Epithelial cell of proximal tubule (primary cell): ENCODE data around the gene SYT8. TPM values are rescaled to one million over a fixed set of nuclear protein-coding genes. Genes with fewer than 3 reads are reported as not detected.

Experiments used
- DNase-seq: peaks from one replicate; pipeline ENCODE4 v3.0.0-alpha.2; 2011; ENCODE audit warnings: low read depth
- H3K4me3 ChIP-seq: 2 replicates; pipeline ENCODE4 v1.5.1; 2011; ENCODE audit warnings: low read depth, mild to moderate bottlenecking, low read length
- total RNA-seq: library from RNA; depleted of rRNA; stranded (reverse); fragments of >200 nt; gene quantifications from 2 replicates; pipeline ENCODE4 v1.2.3, GENCODE V29; 2015
- TF ChIP-seq, protein P1 (sequence below): conservative IDR thresholded peaks from 2 replicates; pipeline ENCODE4 v1.5.1; 2012; ENCODE audit warnings: low read depth, mild to moderate bottlenecking, low read length

SYT8 gene
- total RNA-seq, 1 donor from 2014 or later, result 0.81 TPM

DNA sequence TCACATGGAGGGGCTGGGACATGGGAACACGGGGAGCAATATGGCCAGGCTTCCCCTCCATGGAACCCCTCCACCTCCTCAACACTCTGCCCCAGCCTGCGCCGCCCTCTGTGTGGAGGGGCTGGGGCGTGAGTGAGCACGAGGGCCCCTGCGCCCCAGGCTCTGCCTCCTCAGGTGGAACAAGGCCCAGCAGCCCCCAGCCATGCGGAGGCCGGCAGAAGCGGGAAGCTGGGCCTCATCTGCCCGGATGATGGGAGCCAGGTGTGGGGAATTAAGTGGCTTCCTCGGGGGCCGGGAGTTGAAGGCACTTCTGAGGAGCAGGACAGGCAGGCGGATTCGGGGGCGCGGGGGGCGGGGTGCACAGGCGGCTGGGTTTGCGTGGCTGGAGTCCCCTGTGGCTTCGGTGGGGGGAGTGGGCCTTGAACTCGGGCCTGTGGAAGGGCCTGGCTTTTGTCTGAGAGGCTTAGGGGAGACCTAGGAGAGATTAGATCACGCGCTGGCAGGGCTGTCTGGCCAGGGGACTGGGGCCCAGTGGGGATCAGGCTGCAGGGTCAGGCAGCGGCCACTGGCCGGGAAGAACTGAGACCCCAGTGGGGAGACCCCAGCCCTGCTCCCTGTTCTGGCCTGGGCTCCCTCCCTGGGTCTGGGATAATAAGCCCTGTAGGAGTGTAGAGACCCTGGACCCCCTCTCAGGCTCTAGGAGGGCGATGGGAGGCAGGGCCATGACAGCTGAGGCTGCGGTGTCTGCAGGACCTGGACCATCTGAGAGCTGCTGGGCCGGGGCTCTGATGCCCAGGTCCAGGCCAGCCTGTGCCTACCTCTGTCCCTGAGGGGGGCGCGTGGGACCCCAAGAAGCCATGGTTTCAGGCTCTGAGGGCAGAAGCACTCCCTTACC, 43.6 kb downstream of the SYT8 start:
- H3K4me3 ChIP-seq, result no peak overlapping the region
- TF ChIP-seq, protein P1, sequence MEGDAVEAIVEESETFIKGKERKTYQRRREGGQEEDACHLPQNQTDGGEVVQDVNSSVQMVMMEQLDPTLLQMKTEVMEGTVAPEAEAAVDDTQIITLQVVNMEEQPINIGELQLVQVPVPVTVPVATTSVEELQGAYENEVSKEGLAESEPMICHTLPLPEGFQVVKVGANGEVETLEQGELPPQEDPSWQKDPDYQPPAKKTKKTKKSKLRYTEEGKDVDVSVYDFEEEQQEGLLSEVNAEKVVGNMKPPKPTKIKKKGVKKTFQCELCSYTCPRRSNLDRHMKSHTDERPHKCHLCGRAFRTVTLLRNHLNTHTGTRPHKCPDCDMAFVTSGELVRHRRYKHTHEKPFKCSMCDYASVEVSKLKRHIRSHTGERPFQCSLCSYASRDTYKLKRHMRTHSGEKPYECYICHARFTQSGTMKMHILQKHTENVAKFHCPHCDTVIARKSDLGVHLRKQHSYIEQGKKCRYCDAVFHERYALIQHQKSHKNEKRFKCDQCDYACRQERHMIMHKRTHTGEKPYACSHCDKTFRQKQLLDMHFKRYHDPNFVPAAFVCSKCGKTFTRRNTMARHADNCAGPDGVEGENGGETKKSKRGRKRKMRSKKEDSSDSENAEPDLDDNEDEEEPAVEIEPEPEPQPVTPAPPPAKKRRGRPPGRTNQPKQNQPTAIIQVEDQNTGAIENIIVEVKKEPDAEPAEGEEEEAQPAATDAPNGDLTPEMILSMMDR, result no peak
- no peak for DNase-seq

DNA sequence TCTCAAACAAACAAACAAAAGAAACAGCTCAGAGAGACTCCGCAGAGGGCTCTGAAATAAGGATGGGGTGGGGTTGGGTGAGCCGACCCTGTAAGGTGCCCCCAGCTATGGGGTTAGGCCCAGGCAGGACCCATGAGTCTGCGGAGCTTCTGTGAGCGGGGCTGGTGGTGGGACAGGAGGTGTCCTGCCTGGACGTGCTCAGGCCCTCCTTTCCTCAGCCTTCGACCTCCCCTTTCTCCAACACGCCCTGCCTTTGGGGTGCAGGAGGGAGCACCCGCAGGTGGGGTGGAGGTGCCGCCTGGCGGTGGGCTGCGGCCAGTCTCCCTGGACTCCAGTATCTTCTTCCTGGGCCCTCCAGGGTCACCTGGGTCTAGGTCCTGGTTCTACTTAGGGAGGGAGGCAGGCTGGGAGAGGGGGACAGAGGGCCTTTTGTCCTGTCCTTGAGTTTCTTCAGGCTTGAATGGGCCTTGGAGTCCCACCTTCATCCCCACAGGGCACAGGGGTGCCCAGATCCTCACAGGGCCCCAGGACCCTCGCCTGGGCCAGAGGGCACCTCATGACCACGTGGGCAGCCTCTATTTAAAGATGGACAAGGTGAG, 44.7 kb downstream of the SYT8 start:
- H3K4me3 ChIP-seq, result no peak overlapping the region
- no peak for DNase-seq
- TF ChIP-seq, protein P1, result no peak

DNA sequence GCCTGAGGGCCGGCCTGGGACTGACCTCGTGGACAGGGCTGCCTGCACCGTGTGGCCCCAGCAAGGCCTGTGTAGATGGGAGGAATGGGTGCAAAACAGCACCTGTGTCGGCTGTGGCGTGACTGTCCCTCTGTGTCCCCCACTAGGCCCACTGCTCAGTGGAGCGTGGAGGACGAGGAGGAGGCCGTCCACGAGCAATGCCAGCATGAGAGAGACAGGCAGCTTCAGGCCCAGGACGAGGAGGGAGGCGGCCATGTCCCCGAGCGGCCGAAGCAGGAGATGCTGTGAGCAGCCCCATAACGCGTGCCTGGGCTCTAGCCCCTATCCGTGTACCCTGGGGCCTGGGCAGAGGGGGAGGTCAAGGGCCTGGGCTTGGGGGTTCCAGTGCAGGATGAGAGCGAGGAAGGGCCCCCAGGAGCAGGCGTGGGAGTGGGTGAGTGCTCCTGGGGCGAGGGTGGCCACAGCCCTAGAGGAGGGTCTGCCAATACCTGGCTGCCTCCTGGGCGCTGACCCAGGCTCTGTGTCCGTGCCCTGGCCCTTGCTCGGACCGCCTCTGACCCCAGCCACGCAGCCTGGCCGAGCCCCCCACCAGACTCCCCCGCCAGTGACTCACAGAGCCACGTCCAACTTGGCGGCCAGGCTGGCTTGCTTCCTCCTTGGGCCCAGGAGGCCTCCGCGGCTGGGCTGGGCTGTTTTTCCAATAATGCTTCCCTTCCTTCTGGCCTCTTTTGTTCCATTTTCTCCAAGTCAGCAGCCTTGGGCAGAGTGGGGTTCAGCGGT, 45.3 kb downstream of the SYT8 start:
- TF ChIP-seq, protein P1, result no peak
- no peak for DNase-seq
- H3K4me3 ChIP-seq, result no peak overlapping the region

DNA sequence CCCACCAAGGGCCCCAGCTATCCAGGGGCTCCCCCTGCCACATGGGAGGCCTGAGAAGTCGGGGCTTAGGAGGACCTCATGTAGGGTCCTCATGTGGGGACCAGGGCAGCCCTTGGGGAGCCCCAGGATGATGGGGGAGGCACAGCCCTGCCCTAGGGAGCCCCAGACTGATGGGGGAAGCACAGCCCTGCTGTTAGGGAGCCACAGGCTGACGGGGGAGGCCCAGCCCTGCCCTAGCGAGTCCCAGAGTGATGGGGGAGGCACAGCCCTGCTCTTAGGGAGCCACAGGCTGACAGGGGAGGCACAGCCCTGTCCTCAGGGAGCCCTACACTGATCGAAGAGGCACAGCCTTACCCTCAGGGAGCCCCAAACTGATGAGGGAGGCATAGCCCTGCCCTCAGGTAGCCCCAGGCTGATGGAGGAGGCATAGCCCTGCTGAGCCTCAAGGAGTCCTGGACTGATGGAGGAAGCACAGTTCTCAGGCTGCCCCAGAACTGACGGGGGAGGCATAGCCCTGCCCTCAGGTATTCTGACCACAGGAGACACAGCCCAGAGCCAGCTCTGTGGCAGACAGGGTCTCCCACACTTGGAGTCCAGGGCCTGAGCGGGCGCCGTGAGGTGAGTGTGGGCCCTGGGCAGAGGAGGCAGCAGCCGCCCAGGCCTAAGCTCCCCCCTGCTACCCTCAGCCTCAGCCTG, 46.1 kb downstream of the SYT8 start:
- H3K4me3 ChIP-seq, result no peak overlapping the region
- DNase-seq, result no peak
- TF ChIP-seq, protein P1, result no peak

DNA sequence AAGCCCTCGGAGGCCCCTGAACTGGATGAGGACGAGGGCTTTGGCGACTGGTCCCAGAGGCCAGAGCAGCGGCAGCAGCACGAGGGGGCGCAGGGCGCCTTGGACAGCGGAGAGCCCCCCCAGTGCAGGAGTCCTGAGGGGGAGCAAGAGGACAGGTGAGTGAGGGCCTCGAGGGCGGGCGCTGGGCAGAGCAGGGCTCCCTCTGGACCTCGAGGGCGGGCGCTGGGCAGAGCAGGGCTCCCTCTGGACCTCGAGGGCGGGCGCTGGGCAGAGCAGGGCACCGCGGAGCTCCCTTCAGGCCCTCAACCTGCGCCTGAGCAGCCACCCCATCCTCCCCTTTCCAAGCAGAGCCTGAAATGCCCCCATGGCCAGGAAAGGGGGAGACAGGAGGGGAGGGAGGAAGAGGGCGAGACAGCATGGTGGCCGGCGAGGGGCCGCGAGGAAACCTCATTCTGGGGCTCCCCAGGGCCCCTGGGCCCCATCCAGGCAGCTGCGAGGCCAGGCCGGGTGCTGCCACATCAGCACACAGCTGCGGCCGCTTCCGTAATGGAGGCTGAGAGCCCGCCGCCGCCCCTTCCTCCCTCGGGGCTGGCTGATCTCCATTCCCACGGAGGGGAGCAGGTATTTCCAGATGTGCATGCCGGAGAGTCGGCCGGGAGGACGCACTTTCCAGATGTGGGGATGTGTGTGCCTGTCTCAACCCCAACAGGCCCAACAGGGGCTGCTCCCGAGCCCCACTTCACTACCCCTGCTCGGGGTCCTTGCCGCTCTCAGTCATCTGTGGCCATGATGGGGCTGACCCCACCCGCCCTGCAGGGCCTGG, 46.9 kb downstream of the SYT8 start:
- H3K4me3 ChIP-seq, result no peak overlapping the region
- TF ChIP-seq, protein P1, result no peak
- no peak for DNase-seq
